WERI-Rb-1 (cell line): ENCODE measurements around the gene ELOVL7.

Source experiments
- DNase-seq: peaks from one replicate; pipeline ENCODE4 v3.0.0-alpha.2; 2020
- H3K27ac ChIP-seq: fragments of 250-450 bp; sonication (Bioruptor Pico); 2 replicates; pipeline ENCODE4 v1.5.1; 2020; ENCODE audit warnings: mild to moderate bottlenecking, moderate library complexity
- H3K27me3 ChIP-seq: fragments of 250-450 bp; sonication (Bioruptor Pico); 2 replicates; pipeline ENCODE4 v1.5.1; 2021; ENCODE audit warnings: mild to moderate bottlenecking, low read depth, moderate library complexity; ENCODE audit not compliant: insufficient read depth, severe bottlenecking
- H3K36me3 ChIP-seq: fragments of 250-450 bp; sonication (Bioruptor Pico); 2 replicates; pipeline ENCODE4 v1.5.1; 2020; ENCODE audit warnings: mild to moderate bottlenecking, moderate library complexity
- H3K4me3 ChIP-seq: 2 replicates; pipeline ENCODE4 v1.5.1; 2011; ENCODE audit warnings: low read depth, mild to moderate bottlenecking, control low read depth, low read length
- H3K9me3 ChIP-seq: fragments of 250-450 bp; sonication (Bioruptor Pico); 2 replicates; pipeline ENCODE4 v1.5.1; 2021; ENCODE audit warnings: mild to moderate bottlenecking, moderate library complexity; ENCODE audit not compliant: severe bottlenecking
- TF ChIP-seq, protein P1 (sequence below): IDR thresholded peaks from 2 replicates; pipeline ENCODE4 v1.5.1; 2011; ENCODE audit warnings: low read depth, mild to moderate bottlenecking, control low read depth, inconsistent platforms, low read length

Gene ELOVL7

DNA sequence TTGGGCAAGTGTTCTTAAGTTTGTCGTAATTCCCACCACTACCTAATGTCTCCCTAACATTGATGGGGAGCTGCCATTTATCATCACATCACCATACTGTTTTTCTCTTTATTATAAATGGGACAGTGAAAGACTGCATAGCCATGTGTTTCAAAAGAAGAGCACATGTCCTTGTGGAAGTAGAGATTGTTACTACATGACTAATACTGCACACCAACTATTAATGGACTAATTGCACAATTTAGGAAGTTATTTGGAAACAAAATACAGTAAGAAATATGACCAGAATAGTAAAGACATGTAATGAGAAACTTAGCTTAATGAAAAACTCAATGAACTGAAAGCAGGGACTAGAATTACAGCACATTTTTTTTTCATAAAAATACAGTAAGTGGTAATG is 12.0 kb upstream of the ELOVL7 start:
- Histone ChIP-seq H3K27me3 (no peaks in the 10 kb centered on the region), H3K9me3 (no peaks in the 10 kb centered on the region), H3K36me3 (no peaks in the 10 kb centered on the region), H3K4me3 (no peak overlapping the region), H3K27ac (no peak overlapping the region)
- DNase-seq: no peak
- TF ChIP-seq, protein P1, sequence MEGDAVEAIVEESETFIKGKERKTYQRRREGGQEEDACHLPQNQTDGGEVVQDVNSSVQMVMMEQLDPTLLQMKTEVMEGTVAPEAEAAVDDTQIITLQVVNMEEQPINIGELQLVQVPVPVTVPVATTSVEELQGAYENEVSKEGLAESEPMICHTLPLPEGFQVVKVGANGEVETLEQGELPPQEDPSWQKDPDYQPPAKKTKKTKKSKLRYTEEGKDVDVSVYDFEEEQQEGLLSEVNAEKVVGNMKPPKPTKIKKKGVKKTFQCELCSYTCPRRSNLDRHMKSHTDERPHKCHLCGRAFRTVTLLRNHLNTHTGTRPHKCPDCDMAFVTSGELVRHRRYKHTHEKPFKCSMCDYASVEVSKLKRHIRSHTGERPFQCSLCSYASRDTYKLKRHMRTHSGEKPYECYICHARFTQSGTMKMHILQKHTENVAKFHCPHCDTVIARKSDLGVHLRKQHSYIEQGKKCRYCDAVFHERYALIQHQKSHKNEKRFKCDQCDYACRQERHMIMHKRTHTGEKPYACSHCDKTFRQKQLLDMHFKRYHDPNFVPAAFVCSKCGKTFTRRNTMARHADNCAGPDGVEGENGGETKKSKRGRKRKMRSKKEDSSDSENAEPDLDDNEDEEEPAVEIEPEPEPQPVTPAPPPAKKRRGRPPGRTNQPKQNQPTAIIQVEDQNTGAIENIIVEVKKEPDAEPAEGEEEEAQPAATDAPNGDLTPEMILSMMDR: no peak

DNA sequence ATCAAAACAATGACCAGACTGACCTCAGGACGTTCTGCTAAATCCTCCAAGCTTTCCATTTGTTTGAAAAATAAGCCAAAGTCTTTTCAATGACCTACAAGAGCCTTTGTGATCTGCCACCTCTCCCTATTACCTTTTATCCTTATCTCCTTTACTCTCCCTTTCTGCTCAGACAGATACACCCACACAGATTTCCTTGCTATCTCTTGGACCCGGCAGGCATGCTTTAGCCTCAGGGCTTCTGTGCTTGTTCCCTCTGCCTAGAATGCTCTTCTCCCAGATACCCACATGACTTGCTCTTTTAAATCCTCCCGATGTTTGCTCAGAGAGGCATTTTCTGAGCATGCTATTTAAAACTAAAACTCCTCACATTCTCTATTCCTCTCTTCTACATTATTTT is 8.9 kb upstream of the ELOVL7 start:
- H3K27me3 ChIP-seq: no peaks in the 10 kb centered on the region
- H3K9me3 ChIP-seq: no peaks in the 10 kb centered on the region
- no peak for DNase-seq
- no peak overlapping the region for H3K27ac ChIP-seq
- H3K36me3 ChIP-seq: no peaks in the 10 kb centered on the region
- TF ChIP-seq, protein P1: no peak
- no peak overlapping the region for H3K4me3 ChIP-seq

DNA sequence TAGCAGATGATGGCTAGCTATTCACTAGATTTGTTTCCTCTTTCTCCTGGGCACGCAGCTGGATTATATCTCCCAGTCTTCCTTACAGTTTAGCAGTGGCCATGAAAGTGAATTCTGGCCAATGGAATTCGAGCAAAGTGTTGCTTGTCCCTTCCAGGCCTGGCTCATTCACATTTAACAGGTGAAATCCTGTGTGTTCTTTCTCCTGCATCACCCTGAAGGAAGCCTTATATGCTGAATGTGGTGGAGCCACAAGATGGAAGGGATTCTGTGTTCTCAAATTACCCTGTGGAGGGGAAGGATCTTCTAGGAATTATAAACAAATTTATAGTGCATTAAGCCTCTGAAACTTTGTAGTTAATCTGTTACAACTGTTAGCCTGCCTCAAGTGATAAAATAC is 8.2 kb upstream of the ELOVL7 start:
- TF ChIP-seq, protein P1: no peak
- no peak for DNase-seq

DNA sequence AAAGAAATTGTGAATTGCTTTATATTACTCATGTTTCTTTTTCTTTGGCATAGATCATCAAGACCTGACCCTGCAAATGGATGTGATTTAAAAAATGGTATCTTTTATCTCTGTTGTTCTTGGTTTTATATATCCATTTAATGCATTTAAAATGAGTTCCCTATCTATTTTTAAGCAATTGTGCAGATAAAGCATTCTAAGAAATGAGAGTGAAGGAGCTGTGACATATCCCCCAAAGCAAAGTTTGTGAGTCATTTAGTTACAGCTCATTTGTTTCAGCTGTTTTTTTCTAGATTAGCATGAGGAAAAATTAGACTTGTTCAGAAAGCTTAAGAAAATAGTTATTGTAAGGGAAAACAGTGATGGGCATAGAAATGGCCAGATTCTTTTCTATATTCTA is 7.6 kb upstream of the ELOVL7 start:
- DNase-seq: no peak
- TF ChIP-seq, protein P1: no peak
- Histone ChIP-seq H3K9me3 (no peaks in the 10 kb centered on the region), H3K27me3 (no peaks in the 10 kb centered on the region), H3K36me3 (no peaks in the 10 kb centered on the region), H3K4me3 (no peak overlapping the region), H3K27ac (no peak overlapping the region)

More for the DNA sequence above, 8.2 kb upstream of the ELOVL7 start:
- Histone ChIP-seq H3K36me3 (no peaks in the 10 kb centered on the region), H3K27me3 (no peaks in the 10 kb centered on the region), H3K27ac (no peak overlapping the region), H3K9me3 (no peaks in the 10 kb centered on the region), H3K4me3 (no peak overlapping the region)

DNA sequence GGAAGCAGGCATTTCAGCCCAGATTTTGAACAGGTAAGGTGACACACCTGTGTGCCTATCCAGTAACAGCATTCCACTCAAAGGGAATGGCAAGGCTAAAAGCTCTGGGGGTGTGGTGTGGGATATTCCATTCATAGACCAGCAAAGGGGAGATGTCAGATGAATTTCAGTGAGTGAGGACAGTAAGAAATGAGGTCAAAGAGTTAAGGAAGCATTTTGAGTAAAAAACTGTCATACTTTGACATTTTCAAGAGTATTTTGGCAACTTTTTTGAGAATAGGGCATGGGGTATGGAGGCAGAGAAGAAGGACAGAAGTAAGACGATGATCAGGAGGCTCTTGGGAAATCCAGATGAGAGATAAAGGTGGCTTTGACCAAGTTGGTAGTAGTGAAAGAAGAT is 2.2 kb upstream of the ELOVL7 start:
- Histone ChIP-seq H3K27me3 (no peaks in the 10 kb centered on the region), H3K4me3 (no peak overlapping the region), H3K36me3 (no peaks in the 10 kb centered on the region), H3K27ac (no peak overlapping the region), H3K9me3 (no peaks in the 10 kb centered on the region)
- TF ChIP-seq, protein P1: no peak
- no peak for DNase-seq

DNA sequence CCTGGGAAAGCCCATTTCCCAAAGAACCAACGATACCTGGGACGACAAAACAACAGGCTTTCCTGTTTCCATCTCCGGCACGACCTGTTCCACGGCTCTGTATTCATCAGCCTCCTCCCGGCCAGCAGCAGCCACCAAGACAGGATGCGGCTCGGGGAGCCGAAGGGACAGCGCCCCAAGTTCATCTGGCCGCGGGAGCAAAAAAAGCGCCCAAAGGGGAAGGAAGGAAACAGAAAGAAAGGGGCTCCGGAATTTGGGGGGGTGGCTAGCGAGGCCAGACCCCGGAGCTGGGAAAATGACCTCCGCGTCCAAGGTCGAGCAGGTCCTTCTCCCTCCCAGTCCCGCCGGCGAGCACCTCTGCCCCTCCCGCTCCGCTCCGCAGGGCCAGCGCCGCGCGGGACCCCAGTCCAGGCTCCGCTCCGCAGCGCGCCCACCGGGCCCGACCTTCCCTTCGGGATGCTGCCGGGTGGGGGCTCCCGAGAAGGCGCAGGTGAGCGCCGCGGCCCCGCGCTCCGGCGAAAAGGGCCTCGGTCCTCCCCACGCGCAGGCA is 608 bp downstream of the ELOVL7 start:
- no peaks in the 10 kb centered on the region for H3K9me3 ChIP-seq
- H3K27me3 ChIP-seq: no peaks in the 10 kb centered on the region
- TF ChIP-seq, protein P1: no peak
- no peaks in the 10 kb centered on the region for H3K36me3 ChIP-seq
- H3K4me3 ChIP-seq: peak overlapping the region; percentile 93
- 0 out of 2 replicates have a peak overlapping the region, but pooled peaks have one; percentile 34 for H3K27ac ChIP-seq
- peak; percentile 9 for DNase-seq
